Measurements from ENCODE around the gene ST7.

Gene ST7

DNA sequence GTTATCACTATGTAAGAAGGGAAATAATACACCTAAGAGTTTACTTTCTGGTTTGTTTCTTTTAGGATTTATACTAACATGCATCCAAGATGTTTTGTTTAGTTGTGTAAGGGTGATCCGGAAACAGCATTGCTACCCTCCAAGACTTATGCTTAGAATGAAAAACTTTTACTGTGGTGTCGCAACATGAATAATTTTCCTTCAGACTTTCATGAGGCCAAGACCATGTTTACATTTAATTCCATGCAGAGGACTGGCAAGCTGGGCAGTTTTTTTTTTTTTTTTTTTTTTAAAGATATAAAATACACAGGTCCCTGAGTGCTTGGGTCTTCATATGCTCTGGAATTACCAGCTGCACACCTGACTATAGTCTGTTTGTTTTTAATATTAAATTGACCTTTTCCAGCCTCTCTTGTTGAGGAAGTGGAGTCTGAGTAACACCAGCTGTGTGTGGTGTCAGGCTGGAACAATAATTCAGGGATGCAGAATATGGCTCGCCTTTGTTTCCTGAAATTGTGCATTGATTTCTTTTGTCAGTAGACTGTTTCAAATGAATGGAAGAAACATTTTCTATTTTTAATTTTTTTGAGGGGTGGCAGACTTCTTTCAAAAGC, 81.7 kb downstream of the ST7 start:
- DNase-seq: no peak

DNA sequence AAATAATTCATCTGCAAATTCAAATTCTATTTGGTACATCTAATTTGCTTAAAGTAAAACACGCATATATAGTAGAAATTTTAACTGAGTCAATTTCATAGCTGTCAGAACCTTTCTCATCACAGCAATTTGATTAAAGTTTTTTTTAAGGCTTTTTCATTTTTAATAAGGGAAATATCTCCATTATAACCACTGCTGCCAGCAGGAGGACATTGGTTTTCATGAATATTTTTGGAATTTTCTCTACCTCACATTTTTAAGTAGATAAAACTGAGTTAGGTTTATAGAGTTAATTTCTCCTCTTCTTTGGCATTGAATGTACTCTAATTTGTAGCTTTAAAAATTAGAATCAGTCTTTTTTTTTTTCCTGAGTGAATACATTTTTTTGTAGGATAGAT, 82.2 kb downstream of the ST7 start:
- no peak for DNase-seq

DNA sequence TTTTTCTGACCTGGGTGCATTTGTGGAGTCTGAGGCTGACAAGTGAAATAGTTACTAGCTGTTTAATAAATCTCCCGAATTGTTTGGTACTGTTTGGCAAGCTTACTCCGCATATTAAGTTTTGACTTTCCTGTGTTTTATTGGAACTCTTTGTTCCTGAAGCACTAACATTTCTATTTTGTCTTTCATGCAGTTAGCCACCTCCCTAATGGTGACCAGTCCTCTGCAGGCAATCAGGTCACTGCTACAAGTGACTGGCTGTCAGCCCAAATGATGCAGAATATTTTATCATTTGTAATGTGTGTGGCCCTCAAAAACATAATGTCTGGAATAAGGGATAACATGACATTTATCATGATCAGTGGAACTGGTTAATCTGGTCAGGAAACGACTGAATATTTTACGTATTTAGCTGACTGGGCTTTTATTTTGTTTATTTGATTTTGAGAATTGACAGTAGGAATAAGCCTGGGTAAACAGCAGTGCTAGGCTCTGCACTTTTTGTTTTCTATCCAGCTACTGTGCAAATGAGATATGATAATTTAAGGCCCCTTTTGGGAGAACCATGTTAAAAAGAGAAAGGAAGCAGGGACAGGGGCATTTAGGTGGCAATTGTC, 82.9 kb downstream of the ST7 start:
- DNase-seq: no peak

DNA sequence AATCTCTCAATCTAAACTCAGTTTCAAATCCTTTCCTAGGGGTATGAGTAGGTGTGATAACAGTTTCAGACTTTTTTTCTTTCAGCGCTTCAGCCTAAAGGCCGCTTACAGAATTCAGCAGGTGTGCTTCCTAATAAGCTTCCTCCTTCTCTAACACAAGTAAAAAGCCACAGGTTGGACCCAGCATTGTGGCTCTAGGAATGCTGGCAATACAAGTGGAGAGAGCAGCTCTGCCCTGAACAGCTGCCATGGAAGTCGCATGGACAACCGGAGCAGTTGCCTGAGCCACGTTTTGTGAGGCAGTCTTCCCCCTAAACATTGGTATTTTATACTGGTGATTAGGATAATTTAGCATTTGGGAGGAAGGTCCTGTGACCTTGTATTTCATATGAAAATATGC, 83.5 kb downstream of the ST7 start:
- DNase-seq: no peak

DNA sequence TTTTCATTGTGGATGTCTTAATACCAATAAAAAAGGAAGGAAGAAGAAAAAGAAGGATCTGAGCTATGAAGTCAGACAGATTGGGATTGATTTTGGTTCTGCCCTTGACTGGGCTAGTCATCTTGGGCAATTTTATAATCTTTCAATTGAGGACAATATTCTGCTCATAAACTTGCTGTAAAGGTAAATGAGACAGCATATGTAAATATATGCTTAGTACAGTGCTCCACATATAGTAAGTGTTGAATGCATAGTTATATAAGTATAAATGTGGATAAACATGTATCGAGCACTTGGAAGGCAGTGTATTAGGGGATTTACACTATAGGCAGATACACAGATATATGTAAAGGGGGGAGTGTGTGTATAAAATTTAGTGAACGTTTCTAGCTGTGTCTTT, 85.1 kb downstream of the ST7 start:
- no peak for DNase-seq

DNA sequence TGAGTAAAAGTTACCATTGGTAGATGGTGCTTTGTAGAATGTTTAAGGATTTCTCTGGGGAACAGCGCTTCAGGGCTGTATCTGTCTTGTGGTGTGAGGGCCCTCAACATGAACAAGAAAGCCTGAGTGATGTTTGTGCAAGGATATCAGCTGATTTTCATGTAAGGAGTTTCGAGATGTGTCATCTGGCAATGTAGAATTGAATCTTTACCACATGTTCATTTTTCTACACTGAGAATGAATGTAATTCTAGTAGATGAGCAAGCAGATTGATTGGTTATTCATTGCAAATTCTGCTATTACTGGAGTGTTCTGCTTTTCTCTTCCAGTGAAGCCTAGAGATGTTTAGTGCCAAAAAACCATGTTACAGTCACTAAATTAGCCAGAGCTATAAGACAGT, 87.7 kb downstream of the ST7 start:
- no peak for DNase-seq

DNA sequence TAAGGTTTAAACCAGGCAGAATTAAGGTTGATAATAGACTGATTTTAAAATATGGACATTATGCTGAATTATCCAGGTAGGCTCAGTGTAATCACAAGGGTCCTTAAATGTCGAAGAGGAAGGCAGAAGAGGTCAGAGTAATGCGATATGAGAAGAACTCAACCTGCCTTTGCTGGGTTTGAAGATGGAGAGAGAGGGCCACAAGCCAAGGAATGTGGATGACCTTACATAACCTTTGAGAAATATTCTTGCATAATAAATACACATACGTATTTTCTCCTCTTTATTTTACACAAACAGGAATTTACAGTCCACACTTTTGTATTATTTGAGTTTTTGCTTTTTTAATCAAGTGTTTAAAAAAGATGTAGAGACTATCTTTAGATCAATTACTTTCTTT, 88.5 kb downstream of the ST7 start:
- DNase-seq: no peak

DNA sequence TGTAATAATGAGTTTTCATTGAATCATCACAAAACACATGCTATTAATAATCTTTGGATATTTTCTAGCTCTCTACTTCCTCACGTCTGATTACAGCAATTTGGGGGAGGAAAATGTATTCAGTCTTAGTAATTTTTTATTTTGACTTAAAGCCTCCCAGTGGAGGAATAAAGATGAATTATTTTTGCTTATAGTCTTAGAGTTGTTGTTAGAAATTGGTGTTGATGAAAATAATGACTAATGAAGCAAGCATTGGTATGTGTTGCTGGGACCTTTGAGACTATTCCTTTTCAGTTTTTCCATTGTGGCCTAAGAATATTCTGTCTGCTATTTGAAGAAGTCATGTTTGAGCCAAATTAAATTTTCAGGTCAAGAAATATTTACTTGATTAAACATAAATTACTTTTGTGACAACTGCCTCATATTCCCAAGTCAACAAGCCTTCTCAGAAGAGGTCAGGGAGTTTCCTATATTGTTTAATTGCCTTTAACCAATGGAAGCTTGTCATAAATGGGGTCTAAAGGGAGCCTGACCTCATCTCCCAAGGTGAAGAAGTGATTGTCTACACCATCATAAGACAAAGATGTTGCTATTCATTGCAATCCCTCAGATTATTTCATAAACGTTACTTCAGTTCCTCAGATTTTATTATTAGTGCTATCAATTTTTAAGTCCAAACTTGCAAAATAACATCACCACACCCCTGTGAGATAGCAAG, 90.0 kb downstream of the ST7 start:
- DNase-seq: no peak

DNA sequence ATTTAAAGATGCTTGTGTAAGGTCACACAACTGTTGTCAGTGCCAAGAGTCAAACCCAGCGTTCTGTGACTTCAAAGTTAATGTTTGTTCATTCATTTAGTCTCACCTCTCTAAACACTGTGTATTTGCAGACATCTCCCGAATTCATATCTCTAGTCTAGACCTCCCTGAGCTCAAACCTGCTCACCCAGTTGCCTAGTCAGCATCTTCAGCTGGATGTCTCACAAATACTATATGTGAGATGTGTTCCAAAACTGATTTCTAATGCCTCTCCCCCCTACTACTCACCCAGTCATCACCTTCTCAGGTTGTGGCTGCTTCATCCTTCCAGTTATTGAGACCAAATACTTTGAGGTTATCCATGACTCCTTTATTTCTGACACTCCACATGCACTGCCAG, 91.4 kb downstream of the ST7 start:
- DNase-seq: no peak

DNA sequence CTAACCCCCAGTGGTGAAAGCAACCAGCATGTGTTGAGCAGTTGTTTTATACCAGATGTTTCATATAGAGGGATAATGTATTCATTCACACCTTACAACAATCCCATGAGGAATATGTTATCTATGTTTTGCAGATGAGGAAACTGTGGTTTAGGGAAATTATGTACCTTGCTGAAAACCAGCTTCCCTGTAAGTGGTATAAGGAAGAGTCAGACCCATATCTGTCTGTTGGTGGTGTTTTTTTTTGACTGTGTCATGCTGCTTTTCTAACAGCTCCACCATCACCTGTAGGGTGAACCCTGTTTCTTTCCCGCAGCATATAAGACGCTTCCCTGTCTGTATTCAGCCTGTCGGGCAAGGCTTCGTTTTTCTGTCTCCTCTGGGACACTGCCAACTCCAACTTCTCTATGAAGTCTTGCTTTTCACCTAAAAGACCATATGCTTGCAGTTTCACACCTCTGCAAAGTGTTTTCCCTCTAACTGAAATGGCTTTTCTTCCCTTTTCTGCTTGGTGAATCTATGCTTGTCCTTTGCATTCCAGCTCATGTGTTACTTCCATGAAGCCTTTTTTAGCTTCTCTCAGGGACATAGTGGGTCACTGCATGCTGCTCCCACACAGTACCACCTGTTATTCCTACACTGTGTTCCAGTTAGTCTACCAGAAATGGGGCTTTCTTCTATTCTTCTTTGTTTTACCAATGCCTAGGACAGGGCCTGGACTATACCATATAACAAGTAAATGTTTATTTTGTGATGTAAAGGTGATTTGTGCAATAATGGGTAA, 92.8 kb downstream of the ST7 start:
- peak; percentile 25 for DNase-seq

DNA sequence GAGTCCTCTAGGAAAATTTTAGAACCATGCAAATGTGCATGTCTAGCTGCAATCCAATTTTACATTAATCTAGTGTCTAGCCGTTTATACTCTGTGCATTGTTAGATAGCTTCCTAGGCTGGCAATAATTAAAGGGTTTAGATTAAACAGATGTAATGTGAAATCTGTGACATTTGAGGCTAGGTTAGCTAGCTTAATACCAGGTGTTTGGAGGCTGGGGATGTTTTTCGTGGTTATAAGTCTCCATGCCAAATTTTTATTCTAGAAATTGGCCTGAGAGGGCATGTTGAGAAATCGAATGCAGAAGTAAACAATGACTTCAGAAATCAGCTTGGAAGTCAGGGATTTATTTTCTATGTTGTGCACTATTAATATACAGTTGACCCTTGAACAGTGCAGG, 94.2 kb downstream of the ST7 start:
- no peak for DNase-seq

DNA sequence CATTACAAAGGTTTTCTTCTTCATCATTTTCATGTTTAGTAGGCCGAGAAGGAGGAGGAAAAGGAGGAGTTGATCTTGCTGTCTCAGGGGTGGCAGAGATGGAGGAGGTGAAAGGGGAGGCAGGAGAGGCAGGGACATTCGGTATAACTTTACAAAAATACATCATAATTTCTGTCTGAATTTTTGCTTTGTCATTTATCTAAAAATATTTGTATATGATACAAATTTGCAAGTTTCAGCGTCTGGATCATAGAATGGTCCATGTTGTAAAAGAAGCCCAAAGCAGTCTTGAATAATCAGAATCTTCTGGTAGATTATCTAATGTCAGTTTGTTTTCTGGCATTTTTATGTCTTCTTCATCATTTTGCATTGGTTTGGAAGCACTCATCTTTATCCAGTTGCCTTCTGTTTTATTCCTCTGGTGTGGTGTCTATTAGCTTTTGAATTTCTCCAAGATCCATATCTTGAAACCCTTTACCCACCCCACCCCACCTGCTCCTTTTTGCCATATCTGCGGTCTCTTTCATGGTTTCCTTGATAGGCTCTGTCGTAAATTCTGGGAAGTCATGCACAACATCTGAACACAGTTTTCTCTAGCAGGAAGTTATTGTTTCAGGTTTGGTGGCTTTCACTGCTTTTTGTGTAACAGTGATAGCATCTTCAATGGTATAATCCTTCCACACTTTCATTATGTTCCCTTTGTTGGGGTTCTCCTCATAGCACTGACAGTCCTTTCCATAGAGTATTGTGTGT, 95.0 kb downstream of the ST7 start:
- DNase-seq: peak; percentile 49

DNA sequence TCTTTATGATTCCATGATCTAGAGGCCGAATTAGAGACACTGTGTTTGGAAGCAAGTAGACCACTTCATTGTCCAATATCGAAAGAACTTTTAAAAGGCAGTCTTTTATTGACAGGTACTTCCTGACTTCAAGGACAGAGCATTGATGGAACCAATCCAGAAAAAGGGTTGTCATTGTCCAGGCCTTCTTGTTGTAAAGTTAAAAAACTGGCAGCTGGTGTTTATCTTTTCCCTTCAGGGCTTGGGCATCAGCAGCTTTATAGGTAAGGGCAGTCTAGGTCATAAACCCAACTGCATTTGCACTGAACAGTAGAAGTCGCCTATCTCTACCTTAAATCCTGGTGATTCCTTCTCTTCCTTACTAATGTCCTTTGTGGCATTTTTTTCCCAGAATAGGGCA, 95.6 kb downstream of the ST7 start:
- no peak for DNase-seq

DNA sequence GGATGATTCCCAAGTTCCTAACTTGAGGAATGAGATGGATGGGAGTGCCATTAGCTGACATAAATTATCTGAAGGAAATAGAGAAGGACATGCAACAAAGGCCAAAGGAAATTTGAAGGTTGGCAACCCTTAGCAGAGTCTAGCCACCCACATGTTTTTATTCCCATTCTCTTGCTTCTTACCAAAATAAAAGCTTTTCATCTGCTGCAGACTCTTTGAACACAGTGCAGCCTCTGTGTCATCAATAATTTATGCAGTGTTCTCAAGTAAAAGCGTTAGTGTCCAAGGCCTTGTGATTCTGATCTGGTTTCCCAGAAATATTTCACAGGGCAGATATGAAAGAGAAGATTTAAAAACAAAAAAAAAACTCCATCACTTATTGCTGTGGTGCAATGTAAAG, 98.5 kb downstream of the ST7 start:
- DNase-seq: no peak

DNA sequence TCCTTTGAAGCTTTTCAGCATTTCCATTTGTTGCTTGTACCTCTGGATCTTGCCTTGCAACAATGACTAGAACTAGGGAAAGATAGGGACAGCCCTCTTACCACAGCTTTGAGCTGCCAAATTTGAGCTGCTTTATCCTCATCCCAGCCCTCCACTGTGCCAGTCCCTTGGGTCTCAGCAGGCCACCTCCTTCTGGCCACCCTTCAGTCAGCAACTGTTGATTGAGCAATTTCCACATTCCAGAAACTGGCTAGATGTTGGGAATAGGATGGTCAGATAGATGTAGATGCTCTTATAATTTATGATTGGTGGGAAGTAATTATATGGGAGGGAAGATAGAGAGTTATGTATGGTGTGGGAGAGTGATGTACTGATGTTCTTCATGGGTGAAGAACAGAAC, 100.1 kb downstream of the ST7 start:
- DNase-seq: no peak

DNA sequence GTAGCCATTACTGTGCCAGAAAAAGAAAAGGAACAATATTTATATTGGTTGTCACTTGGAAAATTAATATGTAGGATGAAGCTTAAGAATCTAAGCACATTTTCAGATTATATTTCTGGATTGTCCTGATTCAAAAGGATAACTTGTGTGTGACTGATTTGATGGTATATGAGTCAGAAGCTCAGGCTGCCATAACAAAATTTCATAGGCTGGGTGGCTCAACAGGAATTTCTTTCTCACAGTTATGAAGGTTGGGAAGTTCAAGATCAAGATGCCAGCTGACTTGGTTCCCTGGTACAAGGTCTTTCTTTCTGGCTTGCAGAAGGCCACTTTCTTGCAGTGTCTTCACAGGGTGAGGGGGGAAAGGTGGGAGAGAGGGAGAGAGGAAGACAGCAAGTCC, 108.5 kb downstream of the ST7 start:
- DNase-seq: no peak

DNA sequence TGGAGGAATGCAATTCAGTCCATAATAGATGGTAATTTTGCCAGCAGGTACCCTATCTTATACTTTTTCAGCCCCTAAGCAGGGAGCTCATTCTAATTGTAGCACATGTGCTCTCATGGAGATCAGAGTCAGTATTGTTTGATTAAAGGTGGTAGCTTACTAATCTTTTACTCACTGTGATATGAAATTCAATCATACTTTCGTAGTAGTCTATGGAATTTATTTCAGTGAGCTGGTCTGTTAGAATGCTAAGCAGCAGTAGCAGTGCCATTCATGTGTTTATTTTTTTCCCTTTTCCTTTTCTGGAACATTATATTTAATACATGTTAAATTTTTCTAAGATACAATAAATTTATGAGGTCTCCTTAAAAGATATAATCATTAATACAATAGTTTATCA, 109.0 kb downstream of the ST7 start:
- no peak for DNase-seq

DNA sequence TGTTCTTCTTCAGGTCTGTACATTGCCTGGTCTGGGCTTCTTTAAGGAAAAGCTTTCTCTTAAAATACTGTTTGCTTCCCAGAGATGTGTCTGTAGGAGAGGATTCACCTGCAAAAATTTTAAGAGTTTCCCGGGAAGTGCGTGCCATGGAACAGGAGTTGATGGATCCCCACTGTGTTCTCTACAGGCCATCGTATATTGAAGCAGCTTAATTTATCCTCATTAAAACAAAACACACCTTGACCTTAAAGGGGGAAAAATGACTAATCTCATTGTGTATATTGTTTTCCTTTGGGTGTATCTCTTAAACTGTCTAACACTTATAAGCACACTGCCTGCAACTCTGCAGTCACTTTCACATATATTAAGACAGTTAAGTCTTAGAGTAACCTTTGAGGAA, 111.4 kb downstream of the ST7 start:
- no peak for DNase-seq

DNA sequence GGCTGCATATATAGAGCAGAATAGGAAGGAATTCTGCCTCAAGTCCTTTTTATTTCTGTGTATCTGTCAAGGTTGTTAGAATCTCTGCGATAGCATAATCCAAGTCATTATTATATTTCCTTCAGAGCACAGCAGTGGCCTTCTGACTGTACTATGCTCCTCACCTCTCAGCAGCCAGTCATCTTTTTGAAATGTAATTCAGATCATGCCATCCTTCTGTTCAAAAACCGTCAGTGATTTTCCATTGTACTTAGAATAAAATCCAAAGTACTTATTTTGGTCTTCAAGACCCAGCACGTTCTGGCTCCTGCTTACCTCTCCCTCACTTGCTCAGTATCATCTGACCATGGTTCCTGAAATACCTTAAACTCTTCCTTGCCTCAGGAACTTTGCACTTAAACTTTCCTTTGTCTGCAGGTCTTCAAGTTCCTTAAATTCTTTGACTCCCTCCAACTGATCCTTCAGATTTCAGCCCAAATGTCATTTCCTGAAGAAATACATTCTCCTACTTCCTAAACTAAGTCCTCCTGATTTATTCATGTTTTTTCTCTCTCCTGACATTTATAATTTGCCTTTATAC, 112.4 kb downstream of the ST7 start:
- no peak for DNase-seq

DNA sequence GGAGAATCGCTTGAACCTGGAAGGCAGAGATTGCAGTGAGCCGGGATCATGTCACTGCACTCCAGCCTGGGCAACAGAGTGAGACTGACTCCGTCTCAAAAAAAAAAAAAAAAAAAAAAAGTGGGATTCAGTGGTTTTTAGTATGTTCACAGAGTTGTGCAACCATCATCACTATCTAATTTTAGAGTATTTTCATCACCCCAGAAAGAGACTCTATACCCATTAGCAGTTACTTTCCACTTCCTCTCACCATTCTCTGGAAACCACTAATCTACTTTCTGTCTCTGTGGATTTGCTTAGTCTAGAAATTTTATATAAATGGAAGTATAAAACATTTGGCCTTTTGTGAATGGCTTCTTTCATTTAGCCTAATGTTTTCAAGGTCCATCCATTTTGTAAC, 113.4 kb downstream of the ST7 start:
- peak; percentile 30 for DNase-seq

DNA sequence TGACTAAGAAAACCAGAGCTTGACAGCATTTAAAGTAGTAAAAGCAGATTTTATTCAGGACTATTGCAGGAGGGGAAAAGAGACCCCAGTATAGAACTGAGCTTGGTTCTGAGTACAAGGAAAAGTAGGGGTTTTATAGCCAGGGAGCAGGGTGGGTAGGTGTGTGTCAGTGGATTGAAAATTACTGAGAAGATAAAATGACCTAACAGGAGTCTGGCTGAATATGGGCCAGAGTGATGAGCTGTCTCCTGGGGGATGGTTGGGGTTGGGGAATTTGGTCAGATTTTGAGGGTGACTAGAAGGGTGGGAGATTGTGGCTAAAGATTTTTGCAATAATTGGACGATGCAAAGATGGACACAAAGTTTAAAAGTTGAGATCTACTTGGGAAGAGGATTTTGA, 114.0 kb downstream of the ST7 start:
- DNase-seq: no peak

DNA sequence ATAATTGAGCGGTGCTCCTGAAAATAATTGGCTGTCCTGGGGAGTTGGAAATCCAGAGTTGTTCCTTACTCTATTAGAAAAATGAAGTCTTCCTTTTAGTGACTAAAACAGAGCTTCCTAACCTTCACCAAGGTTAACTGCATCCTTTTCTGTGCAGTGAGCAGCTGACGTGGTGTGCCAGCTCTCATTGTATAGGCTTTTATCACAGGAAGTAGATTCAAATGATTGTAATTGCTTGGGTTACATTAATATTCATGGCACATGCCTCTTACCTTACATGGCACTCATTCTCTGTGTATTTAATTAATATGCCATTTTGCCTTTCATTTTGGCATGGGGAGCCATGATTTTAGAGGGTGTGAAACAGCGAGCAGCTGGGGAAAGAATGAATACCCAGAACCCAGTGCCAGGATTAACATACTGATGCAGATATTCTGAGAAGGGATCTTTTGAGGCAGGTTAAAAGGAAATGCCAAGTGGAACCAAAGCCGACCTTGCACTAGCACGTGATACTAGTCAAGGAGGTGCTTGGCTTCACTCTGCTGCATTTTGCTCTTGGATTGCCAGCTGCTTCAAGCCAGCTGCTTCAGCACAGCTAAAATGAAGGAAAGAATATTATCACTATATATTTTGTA, 115.3 kb downstream of the ST7 start:
- DNase-seq: no peak

All from OCI-M1 (cell line).